ENCODE data around the gene COL26A1.

DNA sequence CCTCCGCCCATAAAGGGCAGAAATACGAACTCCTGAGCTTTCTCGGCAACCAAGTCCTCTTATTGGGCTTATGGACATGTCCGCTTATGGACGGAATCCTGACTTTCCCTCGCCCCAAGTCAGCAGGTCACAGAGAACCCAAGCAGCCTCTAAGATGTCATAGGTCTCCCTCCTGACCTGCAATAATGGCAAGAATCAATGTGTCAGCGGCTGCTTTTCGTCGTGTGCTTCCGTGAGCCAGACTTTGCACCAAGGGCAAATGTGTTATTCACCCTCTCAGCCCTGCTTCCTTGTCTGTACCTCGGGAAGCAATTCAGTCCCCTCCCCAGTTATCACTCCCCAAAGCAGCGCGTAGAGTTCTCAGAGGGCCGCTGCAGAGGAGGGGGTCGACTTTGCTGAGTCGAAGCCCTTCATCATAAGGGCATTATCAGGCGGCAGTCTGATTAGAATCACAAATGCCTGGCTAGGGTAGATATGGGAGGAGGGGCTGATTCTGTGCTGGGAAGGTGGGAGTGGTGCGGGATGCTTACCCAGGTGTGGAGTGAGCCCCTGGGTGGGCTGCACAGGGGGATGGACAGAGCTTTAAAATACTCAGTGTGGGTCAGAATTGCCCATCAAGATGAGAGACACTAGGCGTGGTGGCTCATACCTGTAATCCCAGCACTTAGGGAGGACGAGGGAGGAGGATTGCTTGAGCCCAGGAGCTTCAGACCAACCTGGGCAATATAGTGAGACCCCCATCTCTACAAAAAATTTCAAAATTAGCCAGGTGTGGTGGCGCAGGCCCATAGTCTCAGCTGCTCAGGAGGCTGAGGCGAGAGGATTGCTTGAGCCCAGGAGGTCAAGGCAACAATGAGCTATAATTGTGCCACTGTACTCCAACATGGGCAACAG lies 36.0 kb downstream of the COL26A1 start:
- no peak for TF ChIP-seq POLR2A (IDR thresholded peaks at IDR 0.05)
- TF ChIP-seq, protein P1, sequence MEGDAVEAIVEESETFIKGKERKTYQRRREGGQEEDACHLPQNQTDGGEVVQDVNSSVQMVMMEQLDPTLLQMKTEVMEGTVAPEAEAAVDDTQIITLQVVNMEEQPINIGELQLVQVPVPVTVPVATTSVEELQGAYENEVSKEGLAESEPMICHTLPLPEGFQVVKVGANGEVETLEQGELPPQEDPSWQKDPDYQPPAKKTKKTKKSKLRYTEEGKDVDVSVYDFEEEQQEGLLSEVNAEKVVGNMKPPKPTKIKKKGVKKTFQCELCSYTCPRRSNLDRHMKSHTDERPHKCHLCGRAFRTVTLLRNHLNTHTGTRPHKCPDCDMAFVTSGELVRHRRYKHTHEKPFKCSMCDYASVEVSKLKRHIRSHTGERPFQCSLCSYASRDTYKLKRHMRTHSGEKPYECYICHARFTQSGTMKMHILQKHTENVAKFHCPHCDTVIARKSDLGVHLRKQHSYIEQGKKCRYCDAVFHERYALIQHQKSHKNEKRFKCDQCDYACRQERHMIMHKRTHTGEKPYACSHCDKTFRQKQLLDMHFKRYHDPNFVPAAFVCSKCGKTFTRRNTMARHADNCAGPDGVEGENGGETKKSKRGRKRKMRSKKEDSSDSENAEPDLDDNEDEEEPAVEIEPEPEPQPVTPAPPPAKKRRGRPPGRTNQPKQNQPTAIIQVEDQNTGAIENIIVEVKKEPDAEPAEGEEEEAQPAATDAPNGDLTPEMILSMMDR (IDR thresholded peaks at IDR 0.05): no peak
